HCT116 (cell line): ENCODE data around the gene ARHGEF10L. TPM values are rescaled to one million over a fixed set of nuclear protein-coding genes. Genes with fewer than 3 reads are reported as not detected.

ENCODE experiments used
- ATAC-seq: fragments of 200-7000 bp; cut with Tn5 transposase; 2 replicates; pipeline ENCODE4 v1.9.1; 2020; ENCODE audit warnings: mild to moderate bottlenecking, moderate library complexity
- BruUV-seq: library from RNA; stranded (reverse); fragments of 400-500 nt; replicated peaks from 2 replicates; lab custom pipeline; 2021; lab: Mats Ljungman, UMichigan
- CTCF ChIA-PET: fragments of 300-600 bp; sonication (Branson Sonifier 250); formaldehyde crosslinking; loops from one replicate; lab custom pipeline; 2021; ENCODE audit warnings: antibody characterized with exemption; lab: Charles Lee
- POLR2A ChIA-PET: fragments of 300-600, 350-600 bp; sonication (Branson Sonifier 250); formaldehyde crosslinking; loops from one replicate; lab custom pipeline; 2021; ENCODE audit warnings: antibody characterized with exemption; lab: Charles Lee
- RAD21 ChIA-PET, 2 experiments: fragments of 300-600 bp; sonication (Branson Sonifier 250); formaldehyde crosslinking; loops; one replicate each; lab custom pipeline; 2023; ENCODE audit warnings: low total read pairs in 2 of 2; ENCODE audit not compliant: uncharacterized antibody in 2 of 2, unreplicated experiment in 2 of 2, low non-redundant PET in 1 of 2; lab: Charles Lee
- DNase-seq: peaks from one replicate; pipeline ENCODE4 v3.0.0-alpha.2; 2010; ENCODE audit warnings: low read depth, low spot score
- H2AFZ ChIP-seq: fragments of 200-600 bp; shearing (Covaris generic), sonication (generic); 2 replicates; pipeline ENCODE4 v1.6.1; 2017; ENCODE audit warnings: low read depth, mixed run types, mixed read lengths, antibody characterized with exemption, low read length; ENCODE audit not compliant: poor library complexity, severe bottlenecking
- H3K27ac ChIP-seq: 2 replicates; pipeline ENCODE4 v1.5.1; 2012; ENCODE audit warnings: low read depth, low read length
- H3K27me3 ChIP-seq: fragments of 200-600 bp; sonication (generic); 2 replicates; pipeline ENCODE4 v1.6.1; 2016; ENCODE audit warnings: mixed run types, low read length, mixed read lengths; ENCODE audit not compliant: insufficient read depth
- H3K36me3 ChIP-seq, 2 experiments: fragments of 200-500 bp in 1 of 2; fragments of 200-600 bp in 1 of 2; sonication (Bioruptor generic) in 1 of 2; sonication (generic) in 1 of 2; 2 replicates each; pipeline versions ENCODE4 v1.5.1 to v1.6.1; 2014 to 2016; ENCODE audit warnings: low read length in 2 of 2, inconsistent platforms in 1 of 2, mixed read lengths in 1 of 2, mixed run types in 1 of 2; ENCODE audit not compliant: insufficient read depth in 2 of 2, control insufficient read depth in 1 of 2
- H3K4me1 ChIP-seq, 2 experiments: fragments of 200-600 bp in 1 of 2; sonication (generic) in 1 of 2; 2 replicates each; pipeline versions ENCODE4 v1.5.1 to v1.6.1; 2012 to 2017; ENCODE audit warnings: low read length in 2 of 2, inconsistent platforms in 1 of 2, mild to moderate bottlenecking in 1 of 2, mixed read lengths in 1 of 2, mixed run types in 1 of 2, moderate library complexity in 1 of 2; ENCODE audit not compliant: insufficient read depth in 2 of 2, control insufficient read depth in 1 of 2
- H3K4me2 ChIP-seq: fragments of 200-600 bp; sonication (generic); 2 replicates; pipeline ENCODE4 v1.6.1; 2017; ENCODE audit warnings: mixed run types, low read length, mixed read lengths
- H3K4me3 ChIP-seq, 2 experiments: fragments of 200-600 bp in 1 of 2; sonication (generic) in 1 of 2; replicated peaks in 1 of 2; 2 replicates each; pipeline ENCODE4 v1.5.1; 2011 to 2016; ENCODE audit warnings: low read length in 2 of 2, control low read depth in 1 of 2, low read depth in 1 of 2, mild to moderate bottlenecking in 1 of 2, mixed read lengths in 1 of 2, mixed run types in 1 of 2
- H3K79me2 ChIP-seq: fragments of 200-600 bp; sonication (generic); 2 replicates; pipeline ENCODE4 v1.6.1; 2017; ENCODE audit warnings: mild to moderate bottlenecking, mixed run types, low read length, moderate library complexity, mixed read lengths; ENCODE audit not compliant: insufficient read depth
- H3K9ac ChIP-seq: fragments of 200-600 bp; sonication (generic); 2 replicates; pipeline ENCODE4 v1.6.1; 2016; ENCODE audit warnings: low read length, mixed read lengths
- H3K9me2 ChIP-seq: fragments of 200-600 bp; sonication (generic), shearing (Covaris generic); 2 replicates; pipeline ENCODE4 v1.6.1; 2017; ENCODE audit warnings: mixed run types, mild to moderate bottlenecking, moderate library complexity; ENCODE audit not compliant: insufficient read depth
- H3K9me3 ChIP-seq, 2 experiments: fragments of 200-500 bp in 1 of 2; fragments of 200-600 bp in 1 of 2; sonication (Bioruptor generic) in 1 of 2; sonication (generic) in 1 of 2; 2 replicates each; pipeline ENCODE4 v1.6.1; 2014 to 2017; ENCODE audit warnings: low read length in 2 of 2, mixed read lengths in 2 of 2, inconsistent platforms in 1 of 2, low read depth in 1 of 2, mild to moderate bottlenecking in 1 of 2, mixed run types in 1 of 2, moderate library complexity in 1 of 2; ENCODE audit not compliant: control insufficient read depth in 1 of 2, insufficient read depth in 1 of 2
- H4K20me1 ChIP-seq: fragments of 200-600 bp; sonication (generic), shearing (Covaris generic); 2 replicates; pipeline ENCODE4 v1.6.1; 2017; ENCODE audit warnings: mixed run types, mild to moderate bottlenecking, moderate library complexity; ENCODE audit not compliant: insufficient read depth
- ATF3 ChIP-seq: IDR thresholded peaks from 2 replicates; pipeline ENCODE4 v1.6.1; 2012
- CBX3 ChIP-seq: IDR thresholded peaks from 2 replicates; pipeline ENCODE4 v1.6.1; 2012; ENCODE audit warnings: low read depth
- CEBPB ChIP-seq: IDR thresholded peaks from 2 replicates; pipeline ENCODE4 v1.6.1; 2012; ENCODE audit warnings: low read depth
- CTCF ChIP-seq, 3 experiments: fragments of 200-600 bp in 1 of 3; sonication (generic) in 1 of 3; IDR thresholded peaks in 2 of 3; conservative IDR thresholded peaks in 1 of 3; 2 replicates each; pipeline ENCODE4 v1.5.1; 2012 to 2017; ENCODE audit warnings: low read depth in 2 of 3, low read length in 2 of 3, antibody characterized with exemption in 1 of 3, borderline replicate concordance in 1 of 3, control low read depth in 1 of 3, mild to moderate bottlenecking in 1 of 3, mixed read lengths in 1 of 3, mixed run types in 1 of 3, moderate library complexity in 1 of 3; ENCODE audit not compliant: insufficient read depth in 1 of 3
- EGR1 ChIP-seq: IDR thresholded peaks from 2 replicates; pipeline ENCODE4 v1.6.1; 2012; ENCODE audit warnings: low read depth
- ELF1 ChIP-seq: IDR thresholded peaks from 2 replicates; pipeline ENCODE4 v1.6.1; 2012; ENCODE audit warnings: low read depth, borderline replicate concordance
- EZH2phosphoT487 ChIP-seq: fragments of 200-600 bp; IDR thresholded peaks from 2 replicates; pipeline ENCODE4 v1.6.1; 2018; ENCODE audit warnings: antibody characterized with exemption, borderline replicate concordance
- FOSL1 ChIP-seq: IDR thresholded peaks from 2 replicates; pipeline ENCODE4 v1.6.1; 2012; ENCODE audit warnings: low read depth
- MAX ChIP-seq: IDR thresholded peaks from 2 replicates; pipeline ENCODE4 v1.6.1; 2012
- POLR2A ChIP-seq: IDR thresholded peaks from 2 replicates; pipeline ENCODE4 v1.7.0; 2011; ENCODE audit warnings: borderline replicate concordance; ENCODE audit not compliant: insufficient read depth, insufficient read length; ENCODE audit errors: extremely low read depth
- POLR2AphosphoS5 ChIP-seq: IDR thresholded peaks from 2 replicates; pipeline ENCODE4 v1.6.1; 2011; ENCODE audit warnings: mild to moderate bottlenecking, low read depth, low read length, moderate library complexity
- RAD21 ChIP-seq: IDR thresholded peaks from 2 replicates; pipeline ENCODE4 v1.6.1; 2012; ENCODE audit warnings: low read depth, mild to moderate bottlenecking
- REST ChIP-seq: IDR thresholded peaks from 2 replicates; pipeline ENCODE4 v1.6.1; 2012; ENCODE audit warnings: low read depth
- SP1 ChIP-seq: IDR thresholded peaks from 2 replicates; pipeline ENCODE4 v1.6.1; 2012; ENCODE audit warnings: low read depth
- SRF ChIP-seq: IDR thresholded peaks from 2 replicates; pipeline ENCODE4 v1.6.1; 2012; ENCODE audit warnings: low read depth
- TCF7L2 ChIP-seq: IDR thresholded peaks from 2 replicates; pipeline ENCODE4 v1.7.0; 2011; ENCODE audit warnings: borderline replicate concordance, inconsistent platforms; ENCODE audit not compliant: insufficient read depth, insufficient read length; ENCODE audit errors: extremely low read depth
- YY1 ChIP-seq: IDR thresholded peaks from 2 replicates; pipeline ENCODE4 v1.6.1; 2011; ENCODE audit warnings: low read length, low read depth, moderate library complexity, mild to moderate bottlenecking; ENCODE audit not compliant: insufficient replicate concordance; ENCODE audit errors: extremely low read depth
- ZBTB33 ChIP-seq: IDR thresholded peaks from 2 replicates; pipeline ENCODE4 v1.6.1; 2011; ENCODE audit warnings: mild to moderate bottlenecking, low read length, moderate library complexity; ENCODE audit not compliant: insufficient replicate concordance; ENCODE audit errors: extremely low read depth
- ZNF274 ChIP-seq: fragments of 200-500 bp; sonication (Bioruptor generic); IDR thresholded peaks from 2 replicates; pipeline ENCODE4 v1.6.1; 2014; ENCODE audit warnings: mild to moderate bottlenecking, low read depth, low read length, inconsistent platforms
- intact Hi-C: fragments of 100-400 bp; cut with micrococcal nuclease; formaldehyde crosslinking; loops from 2 replicates; pipeline ENCODE4 v1.10.0; 2022
- total RNA-seq: library from RNA; stranded (reverse); gene quantifications from one replicate; pipeline ENCODE4 v1.2.1, GENCODE V29; 2021; ENCODE audit not compliant: unreplicated experiment

ARHGEF10L gene
- total RNA-seq, 1 experiment from 2014 or later, result 14.7 TPM

- TF ChIP-seq POLR2A (no peak), EZH2phosphoT487 (no peak), CBX3 (no peak), ATF3 (no peak), EGR1 (no peak), SRF (no peak)
Observed at GRCh38 chr1:17711577-17711910, 172.0 kb downstream of the ARHGEF10L start (continued).

- H3K9ac ChIP-seq, result no peak overlapping the region
- H3K27ac ChIP-seq, result no peak overlapping the region
Observed at GRCh38 chr1:17711941-17712340, 172.4 kb downstream of the ARHGEF10L start.

More at GRCh38 chr1:17711941-17712340, 172.4 kb downstream of the ARHGEF10L start:
- TF ChIP-seq CTCF (IDR thresholded peaks at IDR 0.05 in 2 of 3, conservative IDR thresholded peaks at IDR 0.05 in 1 of 3; ENCODE audit: borderline replicate concordance in 1 of 3, insufficient read depth in 1 of 3, low read depth in 2 of 3, low read length in 2 of 3) (no peak), POLR2A (no peak), REST (no peak), FOSL1 (no peak), EGR1 (no peak), CEBPB (no peak), SP1 (no peak), RAD21 (no peak), ZNF274 (no peak), SRF (no peak), ELF1 (no peak), POLR2AphosphoS5 (no peak), EZH2phosphoT487 (no peak), ZBTB33 (no peak), MAX (no peak), TCF7L2 (no peak), YY1 (no peak)
- Histone ChIP-seq H3K9me2 (no peaks in the 10 kb centered on the region), H3K4me2 (no peak overlapping the region), H4K20me1 (no peaks in the 10 kb centered on the region), H3K27me3 (no peaks in the 10 kb centered on the region), H3K4me3 (no peak overlapping the region), H3K4me1 (no peaks in the 10 kb centered on the region), H3K79me2 (no peaks in the 10 kb centered on the region), H3K9me3 (no peaks in the 10 kb centered on the region), H2AFZ (no peak overlapping the region), H3K36me3 (no peaks in the 10 kb centered on the region)
- RAD21 ChIA-PET, result no interaction called here
- POLR2A ChIA-PET, result no interaction called here
- BruUV-seq, result no TSS peak
- intact Hi-C loops, result no loop called here
- DNase-seq (no peak), ATAC-seq (no peak)
- CTCF ChIA-PET, result no interaction called here
